Endothelial cell of umbilical vein (primary cell): ENCODE results near the gene SRA1. TPM values are rescaled to one million over a fixed set of nuclear protein-coding genes. Genes with fewer than 3 reads are reported as not detected.

Experiments used
- BruUV-seq: library from RNA; stranded (reverse); fragments of 400-500 nt; replicated peaks from 2 replicates; lab custom pipeline; 2021; lab: Mats Ljungman, UMichigan
- CTCF ChIA-PET: fragments of 300-600, 350-600 bp; sonication (Branson Sonifier 250); formaldehyde crosslinking; loops from one replicate; lab custom pipeline; 2021; ENCODE audit warnings: antibody characterized with exemption, inconsistent platforms; lab: Charles Lee
- POLR2A ChIA-PET: fragments of 300-600, 350-600 bp; sonication (Branson Sonifier 250); formaldehyde crosslinking; loops from one replicate; lab custom pipeline; 2021; ENCODE audit warnings: antibody characterized with exemption, inconsistent platforms; lab: Charles Lee
- DNase-seq: peaks from one replicate; pipeline ENCODE4 v3.0.0-alpha.2; 2011; ENCODE audit warnings: low read depth, low spot score
- FAIRE-seq: peaks from 2 replicates; lab custom pipeline; 2011; peaks lifted over from hg19 to GRCh38; lab: Jason Lieb, UNC
- H2AFZ ChIP-seq: 2 replicates; pipeline ENCODE4 v1.6.0; 2012; ENCODE audit warnings: low read depth, low read length, control low read depth, inconsistent platforms
- H3K27ac ChIP-seq: 2 replicates; pipeline ENCODE4 v1.5.1; 2011; ENCODE audit warnings: low read depth, mild to moderate bottlenecking, control low read depth, low read length, moderate library complexity; ENCODE audit not compliant: insufficient read depth
- H3K27me3 ChIP-seq, 2 experiments: 2 replicates each; pipeline versions ENCODE4 v1.6.0 to v1.6.1; 2011; ENCODE audit warnings: low read length in 2 of 2, mixed read lengths in 1 of 2; ENCODE audit not compliant: control insufficient read depth in 2 of 2, insufficient read depth in 2 of 2
- H3K36me3 ChIP-seq, 2 experiments: 2 replicates in 1 of 2; 3 replicates in 1 of 2; pipeline ENCODE4 v1.5.1; 2011; ENCODE audit warnings: low read length in 2 of 2, mild to moderate bottlenecking in 1 of 2, moderate library complexity in 1 of 2; ENCODE audit not compliant: control insufficient read depth in 2 of 2, insufficient read depth in 2 of 2; ENCODE audit errors: extremely low read depth in 1 of 2
- H3K4me1 ChIP-seq: 3 replicates; pipeline ENCODE4 v1.5.1; 2011; ENCODE audit warnings: mild to moderate bottlenecking, low read length; ENCODE audit not compliant: control insufficient read depth, insufficient read depth; ENCODE audit errors: extremely low read depth
- H3K4me2 ChIP-seq: 2 replicates; pipeline ENCODE4 v1.6.1; 2011; ENCODE audit warnings: low read length, control low read depth, mixed read lengths; ENCODE audit not compliant: insufficient read depth
- H3K4me3 ChIP-seq, 3 experiments: fragments of 200-600 bp in 1 of 3; sonication (generic), shearing (Covaris generic) in 1 of 3; replicated peaks in 1 of 3; 2 replicates each; pipeline ENCODE4 v1.5.1; 2011 to 2016; ENCODE audit warnings: control low read depth in 3 of 3, low read length in 3 of 3, mild to moderate bottlenecking in 2 of 3, inconsistent platforms in 1 of 3, low read depth in 1 of 3, moderate library complexity in 1 of 3; ENCODE audit not compliant: insufficient read depth in 1 of 3
- H3K79me2 ChIP-seq: 2 replicates; pipeline ENCODE4 v1.6.0; 2012; ENCODE audit warnings: low read length, inconsistent platforms; ENCODE audit not compliant: control insufficient read depth, insufficient read depth
- H3K9ac ChIP-seq: replicated peaks from 2 replicates; pipeline ENCODE3; 2011; ENCODE audit warnings: low read length, control low read depth; ENCODE audit not compliant: insufficient read depth; ENCODE audit errors: extremely low read depth
- H3K9me1 ChIP-seq: replicated peaks from 3 replicates; pipeline ENCODE4 v1.6.0; 2011; ENCODE audit warnings: mild to moderate bottlenecking, low read length; ENCODE audit not compliant: control insufficient read depth, insufficient read depth; ENCODE audit errors: extremely low read depth
- H3K9me3 ChIP-seq: replicated peaks from 2 replicates; pipeline ENCODE4 v1.5.1; 2012; ENCODE audit warnings: low read length, inconsistent platforms; ENCODE audit not compliant: control insufficient read depth, insufficient read depth
- H4K20me1 ChIP-seq: replicated peaks from 2 replicates; pipeline ENCODE3; 2011; ENCODE audit warnings: mild to moderate bottlenecking, low read length; ENCODE audit not compliant: control insufficient read depth, insufficient read depth; ENCODE audit errors: extremely low read depth
- EZH2 ChIP-seq: IDR thresholded peaks from 2 replicates; pipeline ENCODE4 v1.6.1; 2012; ENCODE audit warnings: borderline replicate concordance, low read depth, mild to moderate bottlenecking, moderate library complexity, low read length, inconsistent platforms; ENCODE audit not compliant: severe bottlenecking
- FOS ChIP-seq: IDR thresholded peaks from 2 replicates; pipeline ENCODE4 v1.6.1; 2011; ENCODE audit warnings: mild to moderate bottlenecking, low read length, moderate library complexity, borderline replicate concordance; ENCODE audit not compliant: insufficient read depth
- GATA2 ChIP-seq: IDR thresholded peaks from 2 replicates; pipeline ENCODE4 v1.7.0; 2011; ENCODE audit warnings: low read depth, mild to moderate bottlenecking, moderate library complexity, mixed read lengths, low read length; ENCODE audit not compliant: insufficient read length, insufficient read depth
- JUN ChIP-seq: IDR thresholded peaks from 2 replicates; pipeline ENCODE4 v1.6.1; 2011; ENCODE audit warnings: borderline replicate concordance, low read depth; ENCODE audit not compliant: insufficient read length, insufficient read depth
- MYC ChIP-seq: IDR thresholded peaks from one replicate; pipeline ENCODE4 v1.6.1; 2011; ENCODE audit warnings: mild to moderate bottlenecking, low read depth, low read length
- POLR2A ChIP-seq: IDR thresholded peaks from 2 replicates; pipeline ENCODE4 v1.6.1; 2012; ENCODE audit warnings: low read depth, mild to moderate bottlenecking, control low read depth, low read length
- POLR2AphosphoS5 ChIP-seq: IDR thresholded peaks from 2 replicates; pipeline ENCODE4 v1.6.1; 2012; ENCODE audit warnings: low read depth, mild to moderate bottlenecking, control low read depth, low read length, moderate library complexity; ENCODE audit not compliant: insufficient read depth
- dilution Hi-C: fragments of 300-500 bp; cut with MboI; formaldehyde crosslinking; loops from one replicate; pipeline ENCODE4 v1.15.0; 2019; ENCODE audit warnings: low sequenced_read_pairs; ENCODE audit not compliant: extremely low pct_ligation_motif_present
- intact Hi-C: fragments of 100-400 bp; cut with micrococcal nuclease; formaldehyde crosslinking; loops from one replicate; pipeline ENCODE4 v1.10.0; 2022
- polyA plus RNA-seq, 4 experiments: library from polyadenylated mRNA; depleted of rRNA in 3 of 4; stranded (reverse) in 3 of 4; unstranded in 1 of 4; fragments of >200 nt; gene quantifications; 2 replicates each; pipeline versions ENCODE4 v1.2.1 to v1.2.3, GENCODE V29; 2011 to 2012; ENCODE audit warnings: missing spikeins in 1 of 4
- total RNA-seq: library from RNA; stranded (reverse); gene quantifications from 2 replicates; pipeline ENCODE4 v1.2.3, GENCODE V29; 2021
- TF ChIP-seq, protein P1 (sequence below): IDR thresholded peaks from 2 replicates; pipeline ENCODE4 v1.6.1; 2011; ENCODE audit not compliant: insufficient read depth, insufficient read length
- TF ChIP-seq, protein P2 (sequence below), 2 donors: IDR thresholded peaks; 1 replicate in 1 of 2; 2 replicates in 1 of 2; pipeline ENCODE4 v1.5.1; 2011; ENCODE audit warnings: low read length in 2 of 2, mild to moderate bottlenecking in 2 of 2, moderate library complexity in 2 of 2, control low read depth in 1 of 2, inconsistent platforms in 1 of 2, low read depth in 1 of 2; ENCODE audit not compliant: insufficient read depth in 1 of 2; ENCODE audit errors: extremely low read depth in 1 of 2

SRA1 gene
- total and polyA plus RNA-seq, 2 donors (not counting 3 experiments of a cell fraction or from before 2014, with no cell fraction given): 17.6 to 19.7 TPM

DNA sequence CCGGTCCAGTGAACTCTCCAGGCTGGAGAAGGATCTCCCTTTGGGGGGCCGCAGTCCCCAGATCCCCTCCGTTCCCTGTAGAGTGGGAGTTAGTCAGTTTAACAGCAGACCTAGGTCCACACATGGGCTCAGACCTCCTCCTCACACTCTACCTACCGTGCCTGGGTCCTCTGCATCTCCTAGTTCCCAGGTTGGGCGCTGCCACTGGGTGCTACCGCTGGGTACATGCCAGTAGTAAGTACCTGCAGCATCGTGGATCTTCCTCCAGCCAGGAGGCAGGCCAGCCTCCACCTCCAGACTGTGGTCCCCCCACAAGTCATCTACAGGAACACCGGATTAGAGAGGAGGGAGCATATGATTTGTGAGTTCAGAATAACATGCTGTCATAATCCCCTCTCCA lies 6.3 kb upstream of the SRA1 start:
- Histone ChIP-seq H3K27me3 (no peaks in the 10 kb centered on the region), H3K9me1 (no peaks in the 10 kb centered on the region), H2AFZ (peak overlapping the region; percentile 56), H3K27ac (no peak overlapping the region), H3K4me2 (peak overlapping the region; percentile 47), H3K9me3 (no peaks in the 10 kb centered on the region), H3K4me3 (peak overlapping the region in 2 of 3 experiments; percentile 73 to 84), H4K20me1 (no peaks in the 10 kb centered on the region), H3K9ac (peak overlapping the region; percentile 87), H3K79me2 (peaks cover 9% of the 10 kb centered on the region), H3K4me1 (peaks cover 8% of the 10 kb centered on the region), H3K36me3 (peaks cover 3 to 21% of the 10 kb centered on the region in 2 experiments)
- ChIA-PET POLR2A (no interaction called here), CTCF (interaction anchor here (1.0 to 3.3 kb wide), 5 partner anchors 16 to 191 kb away, joined by 3 to 22 read pairs (median 6); partner anchors contain the start of genes EIF4EBP3, IK and NDUFA2)
- DNase-seq: no peak
- dilution Hi-C loops: no loop called here
- intact Hi-C loops: no loop called here
- no peak for TF ChIP-seq POLR2AphosphoS5
- no peak for TF ChIP-seq EZH2
- no peak for TF ChIP-seq FOS
- TF ChIP-seq, protein P1, sequence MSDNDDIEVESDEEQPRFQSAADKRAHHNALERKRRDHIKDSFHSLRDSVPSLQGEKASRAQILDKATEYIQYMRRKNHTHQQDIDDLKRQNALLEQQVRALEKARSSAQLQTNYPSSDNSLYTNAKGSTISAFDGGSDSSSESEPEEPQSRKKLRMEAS: no peak
- no peak for TF ChIP-seq GATA2
- TF ChIP-seq MYC: no peak
- no peak for TF ChIP-seq POLR2A
- TF ChIP-seq, protein P2, sequence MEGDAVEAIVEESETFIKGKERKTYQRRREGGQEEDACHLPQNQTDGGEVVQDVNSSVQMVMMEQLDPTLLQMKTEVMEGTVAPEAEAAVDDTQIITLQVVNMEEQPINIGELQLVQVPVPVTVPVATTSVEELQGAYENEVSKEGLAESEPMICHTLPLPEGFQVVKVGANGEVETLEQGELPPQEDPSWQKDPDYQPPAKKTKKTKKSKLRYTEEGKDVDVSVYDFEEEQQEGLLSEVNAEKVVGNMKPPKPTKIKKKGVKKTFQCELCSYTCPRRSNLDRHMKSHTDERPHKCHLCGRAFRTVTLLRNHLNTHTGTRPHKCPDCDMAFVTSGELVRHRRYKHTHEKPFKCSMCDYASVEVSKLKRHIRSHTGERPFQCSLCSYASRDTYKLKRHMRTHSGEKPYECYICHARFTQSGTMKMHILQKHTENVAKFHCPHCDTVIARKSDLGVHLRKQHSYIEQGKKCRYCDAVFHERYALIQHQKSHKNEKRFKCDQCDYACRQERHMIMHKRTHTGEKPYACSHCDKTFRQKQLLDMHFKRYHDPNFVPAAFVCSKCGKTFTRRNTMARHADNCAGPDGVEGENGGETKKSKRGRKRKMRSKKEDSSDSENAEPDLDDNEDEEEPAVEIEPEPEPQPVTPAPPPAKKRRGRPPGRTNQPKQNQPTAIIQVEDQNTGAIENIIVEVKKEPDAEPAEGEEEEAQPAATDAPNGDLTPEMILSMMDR (IDR thresholded peaks at IDR 0.05; ENCODE audit: extremely low read depth in 1 of 2, insufficient read depth in 1 of 2, low read depth in 1 of 2, low read length in 2 of 2): no peak
- no peak for TF ChIP-seq JUN
- no peak for FAIRE-seq
- no TSS peak for BruUV-seq
